A549 (cell line): ENCODE measurements around the gene FGFR2. TPM values are rescaled to one million over a fixed set of nuclear protein-coding genes. Genes with fewer than 3 reads are reported as not detected.

ENCODE experiments used
- ATAC-seq, 2 experiments: fragments of 200-7000 bp in 1 of 2; fragments of >200 bp in 1 of 2; cut with Nextera tagmentation in 1 of 2; cut with Tn5 transposase in 1 of 2; 3 replicates each; pipeline versions ENCODE4 v1.8.0 to v1.9.1; 2018 to 2020; ENCODE audit warnings: mild to moderate bottlenecking in 1 of 2, moderate library complexity in 1 of 2
- CTCF ChIA-PET: fragments of 300-600 bp; sonication (Branson Sonifier 250); formaldehyde crosslinking; extraction: SDS; loops from one replicate; lab custom pipeline; 2021; ENCODE audit warnings: antibody characterized with exemption, inconsistent platforms; lab: Yijun Ruan, JAX
- POLR2A ChIA-PET: fragments of 350-600 bp; formaldehyde crosslinking; extraction: SDS; loops from one replicate; lab custom pipeline; 2021; ENCODE audit warnings: antibody characterized with exemption, inconsistent platforms; lab: Yijun Ruan, JAX
- DNase-seq, 2 experiments: peaks; one replicate each; pipeline versions ENCODE4 v3.0.0 to v3.0.0-alpha.2; 2011 to 2016; ENCODE audit warnings: low read depth in 1 of 2, low spot score in 1 of 2
- FAIRE-seq: peaks from 2 replicates; lab custom pipeline; 2011; peaks lifted over from hg19 to GRCh38; lab: Jason Lieb, UNC
- H3K27ac ChIP-seq, 2 experiments: fragments of >200 bp; sonication (Bioruptor Twin); formaldehyde crosslinking; 3 replicates each; pipeline ENCODE4 v1.5.1; 2016 to 2017
- H3K4me1 ChIP-seq: fragments of >200 bp; sonication (Bioruptor Twin); formaldehyde crosslinking; 3 replicates; pipeline ENCODE4 v1.6.1; 2016
- H3K4me2 ChIP-seq: fragments of >200 bp; sonication (Bioruptor Twin); formaldehyde crosslinking; 3 replicates; pipeline ENCODE4 v1.6.1; 2016
- H3K4me3 ChIP-seq: fragments of >200 bp; sonication (Bioruptor Twin); formaldehyde crosslinking; 3 replicates; pipeline ENCODE4 v1.5.1; 2016
- H3K9me3 ChIP-seq: fragments of >200 bp; sonication (Bioruptor Twin); formaldehyde crosslinking; 3 replicates; pipeline ENCODE4 v1.6.1; 2016
- BHLHE40 ChIP-seq: IDR thresholded peaks from 2 replicates; pipeline ENCODE4 v1.6.1; 2012; ENCODE audit warnings: low read depth, low read length, inconsistent platforms
- CBX8 ChIP-seq: fragments of 200-600 bp; sonication (generic); IDR thresholded peaks from 2 replicates; pipeline ENCODE4 v1.6.1; 2016
- EHF ChIP-seq: fragments of 250-450 bp; sonication (Bioruptor Pico); IDR thresholded peaks from 2 replicates; pipeline ENCODE4 v1.5.0; 2020; ENCODE audit warnings: mild to moderate bottlenecking
- EHMT2 ChIP-seq: fragments of 200-600 bp; sonication (generic); IDR thresholded peaks from 2 replicates; pipeline ENCODE4 v1.6.1; 2016; ENCODE audit warnings: antibody characterized with exemption, low read depth, mild to moderate bottlenecking, moderate library complexity
- ESRRA ChIP-seq: fragments of 150-350 bp; IDR thresholded peaks from 2 replicates; pipeline ENCODE4 v1.6.1; 2014; ENCODE audit warnings: mild to moderate bottlenecking, low read length, borderline replicate concordance
- FOSB ChIP-seq: fragments of 250-450 bp; sonication (Bioruptor Pico); IDR thresholded peaks from 2 replicates; pipeline ENCODE4 v1.5.0; 2020; ENCODE audit warnings: mild to moderate bottlenecking, moderate library complexity
- FOSL2 ChIP-seq, 2 experiments: fragments of 450-650 bp in 1 of 2; fragments of >200 bp in 1 of 2; sonication (Bioruptor Twin) in 1 of 2; formaldehyde crosslinking; IDR thresholded peaks; 2 replicates each; pipeline versions ENCODE4 v1.5.0 to v1.6.1; 2016 to 2020; ENCODE audit warnings: mild to moderate bottlenecking in 1 of 2, moderate library complexity in 1 of 2
- FOXS1 ChIP-seq: fragments of 250-450 bp; sonication (Bioruptor Pico); IDR thresholded peaks from 2 replicates; pipeline ENCODE4 v1.5.0; 2020; ENCODE audit warnings: mild to moderate bottlenecking, moderate library complexity
- GATA3 ChIP-seq: IDR thresholded peaks from 2 replicates; pipeline ENCODE4 v1.6.1; 2012; ENCODE audit warnings: borderline replicate concordance
- HDAC2 ChIP-seq: fragments of 200-600 bp; sonication (generic); IDR thresholded peaks from 2 replicates; pipeline ENCODE4 v1.6.1; 2016
- HEYL ChIP-seq: fragments of 250-450 bp; sonication (Bioruptor Pico); IDR thresholded peaks from 2 replicates; pipeline ENCODE4 v1.8.0; 2021; ENCODE audit warnings: mild to moderate bottlenecking, moderate library complexity
- HOXA7 ChIP-seq: fragments of 250-450 bp; sonication (Bioruptor Pico); IDR thresholded peaks from 2 replicates; pipeline ENCODE4 v1.5.0; 2020; ENCODE audit warnings: mild to moderate bottlenecking, moderate library complexity
- HOXB5 ChIP-seq: fragments of 250-450 bp; sonication (Bioruptor Pico); IDR thresholded peaks from 2 replicates; pipeline ENCODE4 v1.5.0; 2020; ENCODE audit warnings: mild to moderate bottlenecking, moderate library complexity
- JUN ChIP-seq, 2 experiments: fragments of >200 bp; sonication (Bioruptor Twin); formaldehyde crosslinking; IDR thresholded peaks; 2 replicates in 1 of 2; 3 replicates in 1 of 2; pipeline ENCODE4 v1.6.1; 2016 to 2017
- KDM5A ChIP-seq: fragments of 200-600 bp; sonication (generic); IDR thresholded peaks from 2 replicates; pipeline ENCODE4 v1.6.1; 2016; ENCODE audit warnings: antibody characterized with exemption, mild to moderate bottlenecking
- MAFK ChIP-seq: fragments of 450-650 bp; IDR thresholded peaks from 2 replicates; pipeline ENCODE4 v1.6.1; 2014; ENCODE audit not compliant: partially characterized antibody
- MAZ ChIP-seq: fragments of 150-350 bp; IDR thresholded peaks from 2 replicates; pipeline ENCODE4 v1.6.1; 2014; ENCODE audit warnings: antibody characterized with exemption, low read depth, low read length, borderline replicate concordance
- MYC ChIP-seq: IDR thresholded peaks from 2 replicates; pipeline ENCODE4 v1.6.1; 2012; ENCODE audit warnings: mild to moderate bottlenecking, inconsistent platforms, low read length, improper control_type of control experiment, borderline replicate concordance
- NPAS2 ChIP-seq: fragments of 250-450 bp; sonication (Bioruptor Pico); IDR thresholded peaks from 2 replicates; pipeline ENCODE4 v1.8.0; 2022; ENCODE audit warnings: mild to moderate bottlenecking, moderate library complexity, borderline replicate concordance
- NR3C1 ChIP-seq: fragments of >200 bp; sonication (Bioruptor Twin); formaldehyde crosslinking; IDR thresholded peaks from 3 replicates; pipeline ENCODE4 v1.6.1; 2017
- PHF8 ChIP-seq: fragments of 200-600 bp; sonication (generic); IDR thresholded peaks from 2 replicates; pipeline ENCODE4 v1.6.1; 2016; ENCODE audit warnings: low read depth, mild to moderate bottlenecking, antibody characterized with exemption, moderate library complexity, borderline replicate concordance
- POLR2AphosphoS2 ChIP-seq: conservative IDR thresholded peaks from 2 replicates; pipeline ENCODE4 v1.6.1; 2012; ENCODE audit warnings: low read length, improper control_type of control experiment, inconsistent platforms
- RAD21 ChIP-seq, 2 experiments: fragments of >200 bp in 1 of 2; sonication (Bioruptor Twin) in 1 of 2; formaldehyde crosslinking in 1 of 2; IDR thresholded peaks in 1 of 2; conservative IDR thresholded peaks in 1 of 2; 2 replicates in 1 of 2; 3 replicates in 1 of 2; pipeline ENCODE4 v1.6.1; 2012 to 2018; ENCODE audit warnings: inconsistent platforms in 1 of 2
- RARB ChIP-seq: fragments of 250-450 bp; sonication (Bioruptor Pico); IDR thresholded peaks from 2 replicates; pipeline ENCODE4 v1.8.0; 2021; ENCODE audit warnings: mild to moderate bottlenecking, moderate library complexity
- SMC3 ChIP-seq: fragments of >200 bp; sonication (Bioruptor Twin); formaldehyde crosslinking; IDR thresholded peaks from 3 replicates; pipeline ENCODE4 v1.6.1; 2018; ENCODE audit warnings: inconsistent platforms
- ZSCAN20 ChIP-seq: fragments of 250-450 bp; sonication (Bioruptor Pico); IDR thresholded peaks from 2 replicates; pipeline ENCODE4 v1.8.0; 2022; ENCODE audit warnings: mild to moderate bottlenecking, moderate library complexity
- WGBS: methylation state at CpG from one replicate; pipeline ENCODE4 v1.1.6; 2017; ENCODE audit errors: missing lambda C conversion rate; 5-methylcytosine and 5-hydroxymethylcytosine counted together
- polyA plus RNA-seq, 4 experiments: library from polyadenylated mRNA; depleted of rRNA in 3 of 4; stranded (reverse); fragments of >200 nt; fragmentation: RNase III in 1 of 4; extraction: RNeasy Plus Mini Kit Qiagen cat#74134 plus additional on column Dnase treatment in 1 of 4; gene quantifications; 2 replicates in 3 of 4; 3 replicates in 1 of 4; pipeline ENCODE4 v1.2.3, GENCODE V29; 2011 to 2017
- TF ChIP-seq, protein P1 (sequence below): fragments of 450-650 bp; IDR thresholded peaks from 2 replicates; pipeline ENCODE4 v1.6.1; 2014; ENCODE audit warnings: antibody characterized with exemption
- TF ChIP-seq, protein P2 (sequence below): fragments of 250-450 bp; sonication (Bioruptor Pico); IDR thresholded peaks from 2 replicates; pipeline ENCODE4 v1.5.0; 2020; ENCODE audit warnings: low read depth, mild to moderate bottlenecking, moderate library complexity
- TF ChIP-seq, protein P3 (sequence below): IDR thresholded peaks from 2 replicates; pipeline ENCODE4 v1.6.1; 2012; ENCODE audit warnings: low read depth, borderline replicate concordance
- TF ChIP-seq, protein P4 (sequence below): fragments of >200 bp; sonication (Bioruptor Twin); formaldehyde crosslinking; IDR thresholded peaks from 2 replicates; pipeline ENCODE4 v1.6.1; 2016

The FGFR2 gene
- polyA plus RNA-seq, 2 of the 4 experiments (the other 2 are of a cell fraction): 0.16 to 0.22 TPM

DNA sequence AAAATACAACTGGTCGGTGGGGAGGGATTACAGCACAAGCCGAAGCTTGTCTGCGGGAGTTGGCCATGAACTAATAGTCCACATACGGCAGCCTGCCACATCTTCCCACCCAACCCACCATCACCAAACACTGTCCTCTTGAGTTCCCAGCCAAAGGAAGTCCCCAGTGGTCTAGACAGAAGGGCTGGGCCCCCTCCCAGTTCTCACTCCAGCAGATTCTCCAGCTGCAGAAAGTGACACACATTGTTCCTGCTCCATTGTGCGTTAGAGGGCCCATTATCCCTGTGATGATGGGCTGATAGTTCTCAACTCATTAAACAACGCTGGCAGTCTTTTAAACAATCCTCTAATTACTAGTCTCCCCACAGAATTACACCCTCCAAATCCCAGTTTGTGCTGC lies 148.0 kb downstream of the FGFR2 start:
- 66% methylated on average over 6 of the region's 6 CpGs for WGBS
- FAIRE-seq: no peak
- TF ChIP-seq HOXB5 (CRISPR knock-in tag) (no peak), FOXS1 (no peak), MYC (no peak), CBX8 (no peak), ZSCAN20 (CRISPR knock-in tag) (no peak), KDM5A (no peak), FOSB (CRISPR knock-in tag) (no peak), MAZ (no peak), NPAS2 (CRISPR knock-in tag) (no peak), RAD21 (conservative IDR thresholded peaks at IDR 0.05 in 1 of 2, IDR thresholded peaks at IDR 0.05 in 1 of 2) (no peak), HOXA7 (CRISPR knock-in tag) (no peak), FOSL2 (IDR thresholded peaks at IDR 0.05) (no peak), FOSL2 (CRISPR knock-in tag; IDR thresholded peaks at IDR 0.05) (no peak), GATA3 (no peak)
- TF ChIP-seq, protein P1, sequence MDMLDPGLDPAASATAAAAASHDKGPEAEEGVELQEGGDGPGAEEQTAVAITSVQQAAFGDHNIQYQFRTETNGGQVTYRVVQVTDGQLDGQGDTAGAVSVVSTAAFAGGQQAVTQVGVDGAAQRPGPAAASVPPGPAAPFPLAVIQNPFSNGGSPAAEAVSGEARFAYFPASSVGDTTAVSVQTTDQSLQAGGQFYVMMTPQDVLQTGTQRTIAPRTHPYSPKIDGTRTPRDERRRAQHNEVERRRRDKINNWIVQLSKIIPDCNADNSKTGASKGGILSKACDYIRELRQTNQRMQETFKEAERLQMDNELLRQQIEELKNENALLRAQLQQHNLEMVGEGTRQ: no peak
- TF ChIP-seq, protein P2, sequence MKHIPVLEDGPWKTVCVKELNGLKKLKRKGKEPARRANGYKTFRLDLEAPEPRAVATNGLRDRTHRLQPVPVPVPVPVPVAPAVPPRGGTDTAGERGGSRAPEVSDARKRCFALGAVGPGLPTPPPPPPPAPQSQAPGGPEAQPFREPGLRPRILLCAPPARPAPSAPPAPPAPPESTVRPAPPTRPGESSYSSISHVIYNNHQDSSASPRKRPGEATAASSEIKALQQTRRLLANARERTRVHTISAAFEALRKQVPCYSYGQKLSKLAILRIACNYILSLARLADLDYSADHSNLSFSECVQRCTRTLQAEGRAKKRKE (CRISPR knock-in tag): no peak
- H3K4me2 ChIP-seq: no peak overlapping the region
- POLR2A ChIA-PET: no interaction called here
- no peak overlapping the region for H3K27ac ChIP-seq
- H3K4me1 ChIP-seq: no peaks in the 10 kb centered on the region
- H3K4me3 ChIP-seq: no peak overlapping the region
- ATAC-seq: no peak
- H3K9me3 ChIP-seq: no peaks in the 10 kb centered on the region
- no peak for DNase-seq
- CTCF ChIA-PET: no interaction called here

DNA sequence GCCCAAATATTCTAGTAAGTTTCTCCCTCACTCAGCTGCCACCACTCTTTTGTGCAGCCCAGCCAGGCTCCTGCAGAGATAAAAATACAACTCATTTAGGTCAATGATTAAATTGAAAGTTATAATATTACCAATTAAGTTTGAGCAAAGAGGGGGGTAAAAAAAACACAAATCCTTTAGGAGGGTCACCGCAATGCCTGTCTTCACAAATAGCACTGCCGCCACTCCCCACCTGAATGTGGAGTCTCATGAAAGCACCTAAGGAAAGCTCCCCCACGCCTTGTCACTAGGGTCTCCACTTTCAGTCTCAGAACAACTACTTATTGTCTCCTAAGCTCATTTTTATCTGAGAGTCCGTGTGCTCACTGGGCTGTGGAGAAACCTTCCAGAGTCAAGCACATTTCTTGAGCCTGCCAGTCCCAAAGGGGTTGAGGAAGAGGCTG lies 148.7 kb downstream of the FGFR2 start:
- ChIA-PET CTCF (interaction anchor here (0.9 kb wide), 1 partner anchor 160 kb away, joined by 3 read pairs; no protein-coding TSS in a partner anchor), POLR2A (no interaction called here)
- ATAC-seq (no peak), FAIRE-seq (no peak), DNase-seq (no peak)
- 45% methylated on average over 4 of the region's 4 CpGs for WGBS
- TF ChIP-seq, protein P3, sequence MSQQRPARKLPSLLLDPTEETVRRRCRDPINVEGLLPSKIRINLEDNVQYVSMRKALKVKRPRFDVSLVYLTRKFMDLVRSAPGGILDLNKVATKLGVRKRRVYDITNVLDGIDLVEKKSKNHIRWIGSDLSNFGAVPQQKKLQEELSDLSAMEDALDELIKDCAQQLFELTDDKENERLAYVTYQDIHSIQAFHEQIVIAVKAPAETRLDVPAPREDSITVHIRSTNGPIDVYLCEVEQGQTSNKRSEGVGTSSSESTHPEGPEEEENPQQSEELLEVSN: no peak
- TF ChIP-seq NR3C1: no peak
- Histone ChIP-seq H3K9me3 (no peaks in the 10 kb centered on the region), H3K4me2 (no peak overlapping the region), H3K27ac (no peak overlapping the region), H3K4me1 (no peaks in the 10 kb centered on the region), H3K4me3 (no peak overlapping the region)

DNA sequence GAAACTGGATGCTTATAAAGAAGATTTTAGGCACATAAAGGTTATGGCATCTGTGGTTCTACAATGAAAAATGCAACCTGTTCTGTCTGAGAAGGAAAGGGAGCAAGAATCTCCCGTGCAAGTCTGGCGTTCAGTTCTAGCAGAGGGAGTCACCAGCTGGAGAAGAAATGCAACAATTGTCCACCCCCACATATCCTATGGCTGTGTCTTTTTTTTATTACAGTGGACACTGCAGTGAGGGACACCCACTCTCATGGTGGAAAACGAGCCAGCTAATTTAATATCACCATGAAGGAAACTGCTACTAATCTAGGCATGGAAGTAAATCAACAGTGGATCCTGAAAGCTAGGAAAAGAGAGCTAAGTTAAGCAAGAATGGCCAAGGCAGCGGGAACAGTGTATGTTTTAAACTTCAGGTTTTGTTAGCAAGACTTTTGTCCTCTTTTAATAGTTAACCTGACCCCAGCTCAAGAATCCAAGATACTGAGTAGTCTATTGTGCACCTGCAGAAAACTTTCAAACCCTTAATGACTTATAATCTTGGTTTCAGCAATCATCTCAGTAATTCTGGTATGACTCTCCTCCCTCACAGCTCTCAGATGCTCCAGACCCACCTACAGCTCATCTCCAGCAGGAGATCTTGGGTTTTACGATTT lies 149.3 kb downstream of the FGFR2 start:
- POLR2A ChIA-PET: no interaction called here
- FAIRE-seq: no peak
- no peak for TF ChIP-seq HDAC2
- TF ChIP-seq RARB (CRISPR knock-in tag): no peak
- no peak for TF ChIP-seq MAFK
- no peak for TF ChIP-seq EHMT2
- TF ChIP-seq NR3C1: no peak
- TF ChIP-seq HEYL (CRISPR knock-in tag): no peak
- TF ChIP-seq POLR2AphosphoS2: no peak
- TF ChIP-seq RAD21 (conservative IDR thresholded peaks at IDR 0.05 in 1 of 2, IDR thresholded peaks at IDR 0.05 in 1 of 2): no peak
- no peak for TF ChIP-seq FOXS1
- no peak for TF ChIP-seq FOSB (CRISPR knock-in tag)
- no peak for TF ChIP-seq JUN (IDR thresholded peaks at IDR 0.05)
- TF ChIP-seq ESRRA: no peak
- TF ChIP-seq EHF (CRISPR knock-in tag): no peak
- TF ChIP-seq, protein P4, sequence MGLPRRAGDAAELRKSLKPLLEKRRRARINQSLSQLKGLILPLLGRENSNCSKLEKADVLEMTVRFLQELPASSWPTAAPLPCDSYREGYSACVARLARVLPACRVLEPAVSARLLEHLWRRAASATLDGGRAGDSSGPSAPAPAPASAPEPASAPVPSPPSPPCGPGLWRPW: no peak
- no peak for TF ChIP-seq HOXA7 (CRISPR knock-in tag)
- TF ChIP-seq BHLHE40: no peak
- TF ChIP-seq, protein P2 (CRISPR knock-in tag): no peak
- no peak for TF ChIP-seq SMC3
- no peak for TF ChIP-seq PHF8

More for the DNA sequence above, 149.3 kb downstream of the FGFR2 start:
- Histone ChIP-seq H3K4me2 (no peak overlapping the region), H3K4me1 (no peaks in the 10 kb centered on the region), H3K4me3 (no peak overlapping the region), H3K27ac (no peak overlapping the region), H3K9me3 (no peaks in the 10 kb centered on the region)
- DNase-seq (no peak), ATAC-seq (no peak)
- WGBS: 7% methylated on average over 5 of the region's 5 CpGs
- CTCF ChIA-PET: interaction anchor here (0.9 kb wide), 1 partner anchor 161 kb away, joined by 3 read pairs; no protein-coding TSS in a partner anchor
